GM23248 (cell line): ENCODE measurements around the gene RIC8B. TPM values are rescaled to one million over a fixed set of nuclear protein-coding genes. Genes with fewer than 3 reads are reported as not detected.

ENCODE experiments used
- DNase-seq: peaks from one replicate; pipeline ENCODE4 v3.0.0-alpha.2; 2015
- H2AFZ ChIP-seq: fragments of 200-600 bp; sonication (generic); 2 replicates; pipeline ENCODE4 v1.6.1; 2016; ENCODE audit warnings: antibody characterized with exemption
- H3F3A ChIP-seq: fragments of 200-600 bp; sonication (generic); 2 replicates; pipeline ENCODE4 v1.6.1; 2016; ENCODE audit warnings: mild to moderate bottlenecking, antibody characterized with exemption, mixed run types; ENCODE audit not compliant: insufficient read depth
- H3K27ac ChIP-seq: fragments of 200-600 bp; sonication (generic); 2 replicates; pipeline ENCODE4 v1.5.1; 2016; ENCODE audit warnings: mild to moderate bottlenecking
- H3K27me3 ChIP-seq: fragments of 200-600 bp; sonication (generic); replicated peaks from 2 replicates; pipeline ENCODE4 v1.6.1; 2016; ENCODE audit warnings: mild to moderate bottlenecking; ENCODE audit not compliant: insufficient read depth
- H3K36me3 ChIP-seq: fragments of 200-600 bp; sonication (generic); 2 replicates; pipeline ENCODE4 v1.6.1; 2016; ENCODE audit warnings: low read depth, mild to moderate bottlenecking
- H3K4me1 ChIP-seq: fragments of 200-600 bp; sonication (generic); 2 replicates; pipeline ENCODE4 v1.6.1; 2016; ENCODE audit warnings: mild to moderate bottlenecking; ENCODE audit not compliant: insufficient read depth
- H3K4me2 ChIP-seq: fragments of 200-600 bp; sonication (generic); one replicate; pipeline ENCODE4 v1.6.1; 2016; ENCODE audit warnings: mild to moderate bottlenecking; ENCODE audit not compliant: unreplicated experiment
- H3K4me3 ChIP-seq: fragments of 200-600 bp; sonication (generic); 2 replicates; pipeline ENCODE4 v1.5.1; 2016; ENCODE audit warnings: mild to moderate bottlenecking
- H3K79me2 ChIP-seq: fragments of 200-600 bp; sonication (generic); 2 replicates; pipeline ENCODE4 v1.6.1; 2016; ENCODE audit warnings: mild to moderate bottlenecking; ENCODE audit not compliant: insufficient read depth
- H3K9ac ChIP-seq: fragments of 200-600 bp; sonication (generic); 2 replicates; pipeline ENCODE4 v1.6.1; 2016; ENCODE audit warnings: mild to moderate bottlenecking
- H3K9me2 ChIP-seq: fragments of 200-600 bp; sonication (generic); 2 replicates; pipeline ENCODE4 v1.6.1; 2016; ENCODE audit warnings: mixed run types, mild to moderate bottlenecking, moderate library complexity; ENCODE audit not compliant: insufficient read depth
- H3K9me3 ChIP-seq: fragments of 200-600 bp; sonication (generic); one replicate; pipeline ENCODE4 v1.6.1; 2017; ENCODE audit warnings: low read depth
- H4K20me1 ChIP-seq: fragments of 200-600 bp; sonication (generic); 2 replicates; pipeline ENCODE4 v1.6.0; 2016; ENCODE audit not compliant: insufficient read depth
- EZH2 ChIP-seq: fragments of 200-600 bp; sonication (generic); IDR thresholded peaks from 2 replicates; pipeline ENCODE4 v1.6.1; 2018; ENCODE audit warnings: antibody characterized with exemption, mild to moderate bottlenecking; ENCODE audit not compliant: insufficient read depth, poor library complexity, severe bottlenecking
- EZH2phosphoT487 ChIP-seq: fragments of 200-600 bp; sonication (generic); IDR thresholded peaks from 2 replicates; pipeline ENCODE4 v1.6.1; 2018; ENCODE audit warnings: antibody characterized with exemption, moderate library complexity, mild to moderate bottlenecking, low read depth; ENCODE audit not compliant: insufficient read depth
- WGBS, 2 experiments: methylation state at CpG; one replicate each; pipeline ENCODE4 v1.1.6; 2015 to 2017; ENCODE audit warnings: low lambda C conversion rate in 2 of 2, low coverage in 1 of 2; ENCODE audit errors: missing lambda C conversion rate in 2 of 2; 5-methylcytosine and 5-hydroxymethylcytosine counted together
- in situ Hi-C: fragments of 300-500 bp; cut with MboI; formaldehyde crosslinking; loops from 2 replicates; pipeline ENCODE4 v1.15.0; 2020
- polyA plus RNA-seq: library from polyadenylated mRNA; unstranded; fragments of >200 nt; fragmentation: Nextera tagmentation; extraction: Ambion mirVana; gene quantifications from 2 replicates; pipeline ENCODE4 v1.2.1, GENCODE V29; 2016
- total RNA-seq: library from RNA; depleted of rRNA; stranded (reverse); fragments of >200 nt; shearing (Covaris generic); gene quantifications from 2 replicates; pipeline ENCODE4 v1.2.3, GENCODE V29; 2014

RIC8B gene
- total and polyA plus RNA-seq, 2 experiments from 2014 or later = 6.8 to 7.6 TPM

GRCh38 chr12:106878804-106879203 is 104.3 kb downstream of the RIC8B start:
- Histone ChIP-seq H3K4me2 (no peak overlapping the region), H2AFZ (no peak overlapping the region), H3K9ac (no peak overlapping the region), H3K79me2 (no peaks in the 10 kb centered on the region), H3K36me3 (peaks cover 23% of the 10 kb centered on the region; the same call in 1 of the 2 replicates), H3K4me3 (no peak overlapping the region), H3K9me3 (no peaks in the 10 kb centered on the region), H3F3A (no peaks in the 10 kb centered on the region), H3K4me1 (no peaks in the 10 kb centered on the region), H3K27ac (no peak overlapping the region), H3K27me3 (no peaks in the 10 kb centered on the region), H4K20me1 (no peaks in the 10 kb centered on the region), H3K9me2 (no peaks in the 10 kb centered on the region)
- TF ChIP-seq EZH2 = no peak
- no peak for TF ChIP-seq EZH2phosphoT487
- 75 to 78% methylated on average over 5 of the region's 5 CpGs for WGBS, 2 experiments
- in situ Hi-C loops = no loop called here
- no peak for DNase-seq

- no peak overlapping the region for H3K9ac ChIP-seq
- H3K27ac ChIP-seq = no peak overlapping the region
- whole genome bisulfite sequencing, 2 experiments = 96 to 98% methylated on average over 5 of the region's 5 CpGs
- no peaks in the 10 kb centered on the region for H3F3A ChIP-seq
- no peak for DNase-seq
- no peak overlapping the region for H3K4me3 ChIP-seq
- no peak overlapping the region for H2AFZ ChIP-seq
- in situ Hi-C loops = no loop called here
- H3K4me1 ChIP-seq = no peaks in the 10 kb centered on the region
- H3K9me3 ChIP-seq = no peaks in the 10 kb centered on the region
- H3K4me2 ChIP-seq = no peak overlapping the region
- no peak for TF ChIP-seq EZH2phosphoT487
- no peak for TF ChIP-seq EZH2
- no peaks in the 10 kb centered on the region for H3K79me2 ChIP-seq
- no peaks in the 10 kb centered on the region for H4K20me1 ChIP-seq
- H3K27me3 ChIP-seq = no peaks in the 10 kb centered on the region
- peaks cover 23% of the 10 kb centered on the region; the same call in 1 of the 2 replicates for H3K36me3 ChIP-seq
- H3K9me2 ChIP-seq = no peaks in the 10 kb centered on the region
Observed at GRCh38 chr12:106879612-106880011, 105.1 kb downstream of the RIC8B start.

DNA sequence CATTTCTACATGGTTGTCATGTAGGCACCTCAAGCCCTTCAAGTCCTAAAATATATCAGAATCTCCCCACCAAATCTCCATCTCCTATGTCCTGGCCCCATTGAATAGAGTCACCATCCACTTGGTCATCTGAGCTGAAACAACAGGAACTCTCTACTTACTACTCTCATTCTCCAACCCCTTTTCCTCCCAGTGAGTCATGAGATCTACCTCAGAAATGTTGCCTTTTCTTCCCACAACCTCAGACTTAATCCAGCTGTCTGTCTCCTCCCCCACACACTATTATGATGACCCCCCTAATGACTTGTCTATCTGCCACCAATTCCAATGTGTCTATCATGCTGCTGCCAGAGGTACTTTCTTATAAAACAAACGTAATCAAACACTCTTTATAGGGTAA is 108.9 kb downstream of the RIC8B start:
- in situ Hi-C loops = no loop called here
- Histone ChIP-seq H3K27me3 (no peaks in the 10 kb centered on the region), H3K27ac (no peak overlapping the region), H3K9ac (no peak overlapping the region), H2AFZ (no peak overlapping the region), H3K4me1 (no peaks in the 10 kb centered on the region), H3K4me2 (no peak overlapping the region), H3K36me3 (peaks cover 41% of the 10 kb centered on the region), H3K9me3 (no peaks in the 10 kb centered on the region), H3F3A (no peaks in the 10 kb centered on the region), H4K20me1 (no peaks in the 10 kb centered on the region), H3K9me2 (no peaks in the 10 kb centered on the region), H3K4me3 (no peak overlapping the region), H3K79me2 (no peaks in the 10 kb centered on the region)
- TF ChIP-seq EZH2 (no peak), EZH2phosphoT487 (no peak)
- peak; percentile 32 for DNase-seq
- 21 to 35% methylated on average over 1 of the region's 1 CpG for WGBS, 2 experiments

DNA sequence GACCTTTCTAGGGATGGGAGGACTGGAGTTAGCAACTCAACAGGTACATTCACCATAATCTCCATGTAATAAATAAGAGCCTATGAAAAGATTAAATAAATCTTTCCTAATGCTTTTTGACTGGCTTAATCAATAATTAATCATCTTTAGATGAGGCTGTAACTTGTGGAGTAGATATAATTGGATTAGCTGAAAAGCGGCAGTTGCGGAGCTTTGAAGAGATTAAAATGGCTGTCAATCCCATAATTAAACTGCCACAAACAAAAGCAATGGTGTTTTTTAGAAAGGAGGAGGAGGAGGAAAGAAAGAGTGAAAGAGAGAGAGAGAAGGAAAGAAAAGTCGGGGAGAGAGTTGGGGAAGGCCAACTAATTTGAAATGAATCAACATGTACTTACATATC is 110.5 kb downstream of the RIC8B start:
- Histone ChIP-seq H3K9me2 (no peaks in the 10 kb centered on the region), H3F3A (no peaks in the 10 kb centered on the region), H3K4me2 (no peak overlapping the region), H3K79me2 (no peaks in the 10 kb centered on the region), H3K36me3 (peaks cover 32% of the 10 kb centered on the region), H3K27ac (no peak overlapping the region), H3K27me3 (no peaks in the 10 kb centered on the region), H4K20me1 (no peaks in the 10 kb centered on the region), H3K9ac (no peak overlapping the region), H3K4me1 (no peaks in the 10 kb centered on the region), H3K4me3 (no peak overlapping the region), H3K9me3 (no peaks in the 10 kb centered on the region), H2AFZ (no peak overlapping the region)
- in situ Hi-C loops = no loop called here
- 76 to 81% methylated on average over 3 of the region's 3 CpGs for WGBS, 2 experiments
- no peak for DNase-seq
- TF ChIP-seq EZH2phosphoT487 (no peak), EZH2 (no peak)
